Measurements from ENCODE around the gene C11orf16. TPM values are rescaled to one million over a fixed set of nuclear protein-coding genes. Genes with fewer than 3 reads are reported as not detected.
"Not testable (repeated sequence)": the region's sequence is repeated elsewhere in the genome, so short reads cannot be mapped to it uniquely, and the experiment has no call there.

Gene C11orf16
- polyA plus RNA-seq, 4 donors = 0.69 to 1.0 (median 0.89) TPM

- DNase-seq (ENCODE audit: low read depth in 4 of 4, low spot score in 3 of 4) = no peak
These were observed 33.5 kb downstream of the C11orf16 start for GRCh38 chr11:8899119-8899753.

DNA sequence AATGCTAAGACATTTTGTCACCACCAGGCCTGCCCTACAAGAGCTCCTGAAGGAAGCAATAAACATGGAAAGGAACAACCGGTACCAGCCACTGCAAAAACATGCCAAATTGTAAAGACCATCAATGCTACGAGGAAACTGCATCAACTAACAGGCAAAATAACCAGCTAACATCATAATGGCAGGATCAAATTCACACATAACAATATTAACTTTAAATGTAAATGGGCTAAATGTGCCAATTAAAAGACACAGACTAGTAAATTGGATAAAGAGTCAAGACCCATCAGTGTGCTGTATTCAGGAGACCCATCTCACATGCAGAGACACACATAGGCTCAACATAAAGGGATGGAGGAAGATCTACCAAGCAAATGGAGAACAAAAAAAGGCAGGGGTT, 41.6 kb downstream of the C11orf16 start:
- not testable (repeated sequence) for DNase-seq (ENCODE audit: low read depth in 4 of 4, low spot score in 3 of 4)

DNA sequence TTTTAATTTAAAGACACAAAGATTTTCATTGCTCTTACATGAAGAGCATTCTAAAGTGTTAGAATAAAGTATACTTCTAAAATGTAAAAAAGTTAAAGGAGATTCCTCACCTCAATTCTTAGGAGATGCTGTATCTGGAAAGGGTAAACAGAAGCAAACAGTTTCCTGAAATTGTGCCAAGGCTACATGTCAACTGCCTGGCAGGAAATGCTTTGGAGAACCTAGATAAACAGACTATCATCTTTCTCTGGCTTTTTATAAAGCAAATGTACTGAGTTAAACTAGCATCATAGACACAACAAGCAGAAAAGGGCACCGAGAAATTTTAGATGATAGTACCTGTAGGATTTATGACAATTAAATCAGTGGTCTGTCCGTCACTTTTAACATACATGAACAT, 46.4 kb downstream of the C11orf16 start:
- no peak for DNase-seq (ENCODE audit: low read depth in 4 of 4, low spot score in 3 of 4)

GRCh38 chr11:8881585-8881984, 51.2 kb downstream of the C11orf16 start:
- not testable (repeated sequence) for DNase-seq (ENCODE audit: low read depth in 4 of 4, low spot score in 3 of 4)

- DNase-seq (ENCODE audit: low read depth in 4 of 4, low spot score in 3 of 4) = no peak
These were observed 54.0 kb downstream of the C11orf16 start for GRCh38 chr11:8878771-8879170.

DNA sequence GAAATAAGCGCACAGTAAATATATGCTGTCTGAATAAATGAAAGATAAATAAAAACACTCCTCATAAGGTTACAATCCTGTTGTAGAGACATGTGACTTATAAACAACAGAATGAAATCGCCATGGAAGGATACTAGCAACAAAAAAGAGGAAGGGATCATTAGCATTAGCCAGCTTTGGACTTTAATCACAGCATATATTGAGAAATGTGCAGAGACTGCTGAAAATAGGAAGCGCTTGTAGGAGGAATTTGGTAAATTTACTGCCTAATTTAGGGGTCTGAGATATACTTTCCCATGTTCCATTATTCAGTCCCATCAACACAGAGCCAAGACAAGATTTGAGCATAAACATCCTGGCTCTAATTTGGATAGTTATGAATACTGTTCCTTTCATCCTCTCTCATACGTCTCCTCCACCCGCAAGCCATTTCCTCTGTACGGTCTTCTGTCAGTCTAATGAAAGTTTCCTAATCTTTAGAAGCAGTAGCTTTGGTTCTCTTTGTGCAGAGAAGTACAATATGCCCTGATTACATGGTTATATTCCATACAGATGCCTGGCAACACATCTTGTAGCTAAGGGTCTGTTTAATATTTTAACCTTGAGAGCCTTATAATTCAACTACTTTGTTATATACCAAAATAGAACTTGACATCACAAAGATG, 58.9 kb downstream of the C11orf16 start:
- DNase-seq (ENCODE audit: low read depth in 4 of 4, low spot score in 3 of 4) = no peak

GRCh38 chr11:8871962-8872361, 60.8 kb downstream of the C11orf16 start:
- no peak for DNase-seq (ENCODE audit: low read depth in 4 of 4, low spot score in 3 of 4)

DNA sequence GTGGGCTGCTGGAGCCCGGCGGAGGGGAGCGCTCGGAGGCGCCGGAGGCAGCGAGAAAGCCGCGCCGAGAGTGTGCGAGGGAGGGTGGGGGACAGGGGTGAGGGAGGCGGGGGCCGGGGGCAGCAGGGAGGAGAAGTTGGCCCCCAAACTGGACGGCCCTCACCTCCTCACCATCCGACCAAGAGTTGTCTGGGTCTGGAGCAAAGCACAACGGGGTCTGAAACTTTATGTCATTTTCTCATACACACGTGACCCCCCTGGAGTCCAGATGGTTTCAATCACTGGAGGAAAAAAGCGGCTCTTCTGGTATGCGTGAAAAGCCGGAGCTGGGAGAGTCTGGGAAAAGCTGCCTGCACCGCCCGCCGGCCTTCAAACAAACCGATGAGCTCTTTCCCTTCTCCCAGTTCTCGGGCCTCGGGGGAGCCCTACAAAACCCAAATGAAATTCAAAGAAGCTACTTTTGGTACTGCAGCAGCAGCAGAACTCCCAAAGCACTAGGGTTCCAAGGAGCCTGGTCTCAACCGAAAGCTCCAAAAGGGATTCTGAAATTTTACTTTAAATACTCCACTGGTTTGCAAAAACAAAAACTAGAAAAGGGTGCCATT, 61.5 kb downstream of the C11orf16 start:
- DNase-seq (ENCODE audit: low read depth in 4 of 4, low spot score in 3 of 4) = peak; percentile 89 to 97 (median 95)

GRCh38 chr11:8870411-8871170, 62.2 kb downstream of the C11orf16 start:
- peak; percentile 58 to 73 (median 66) for DNase-seq (ENCODE audit: low read depth in 4 of 4, low spot score in 3 of 4)

Other genes with a start within 250 kb of the C11orf16 start
- 10 to 100 TPM; 20.8 to 21.6 (median 21.3) TPM for gene AKIP1, start 21.8 kb downstream of the C11orf16 start, polyA plus RNA-seq (ENCODE audit: insufficient read length in 4 of 4)
- gene ASCL3, start 10.1 kb upstream of the C11orf16 start, polyA plus RNA-seq (ENCODE audit: insufficient read length in 4 of 4) = under 1 TPM in 1 of 4 donors, not detected in 3; 0.25 TPM
- 10 to 100 TPM; 63.0 to 78.4 (median 74.9) TPM for gene TMEM9B, start 31.5 kb upstream of the C11orf16 start, polyA plus RNA-seq (ENCODE audit: insufficient read length in 4 of 4)
- 1 to 10 TPM in 1 of 4 donors, under 1 TPM in 3; 0.71 to 1.2 (median 0.88) TPM for gene NRIP3, start 71.1 kb upstream of the C11orf16 start, polyA plus RNA-seq (ENCODE audit: insufficient read length in 4 of 4)
- gene SCUBE2, start 158.7 kb upstream of the C11orf16 start, polyA plus RNA-seq (ENCODE audit: insufficient read length in 4 of 4) = 1 to 10 TPM; 6.9 to 7.7 (median 7.3) TPM

All from right renal pelvis (tissue), 4 donors.